Muscle layer of duodenum (tissue), 2 donors: Measurements from ENCODE around the gene SLC43A2.
"Not testable (repeated sequence)": the region's sequence is repeated elsewhere in the genome, so short reads cannot be mapped to it uniquely, and the experiment has no call there.

Experiments used
- H3K27ac ChIP-seq: one replicate; pipeline ENCODE4 v1.7.0; 2013; ENCODE audit warnings: mild to moderate bottlenecking, low read length
- H3K27me3 ChIP-seq: one replicate; pipeline ENCODE4 v1.7.0; 2013; ENCODE audit warnings: low read depth, mild to moderate bottlenecking, control low read depth, low read length
- H3K36me3 ChIP-seq, 2 donors: one replicate each; pipeline ENCODE4 v1.7.0; 2013; ENCODE audit warnings: low read length in 2 of 2, control low read depth in 1 of 2, mild to moderate bottlenecking in 1 of 2; ENCODE audit not compliant: insufficient read depth in 2 of 2, control insufficient read depth in 1 of 2
- H3K4me1 ChIP-seq, 2 donors: one replicate each; pipeline ENCODE4 v1.7.0; 2013; ENCODE audit warnings: low read length in 2 of 2, mild to moderate bottlenecking in 2 of 2, control low read depth in 1 of 2, moderate library complexity in 1 of 2; ENCODE audit not compliant: insufficient read depth in 2 of 2, control insufficient read depth in 1 of 2
- H3K4me3 ChIP-seq, 2 donors: one replicate each; pipeline ENCODE4 v1.7.0; 2013; ENCODE audit warnings: low read length in 2 of 2, low read depth in 1 of 2, mild to moderate bottlenecking in 1 of 2
- H3K9me3 ChIP-seq, 2 donors: one replicate each; pipeline ENCODE4 v1.7.0; 2013; ENCODE audit warnings: low read length in 2 of 2, control low read depth in 1 of 2, mild to moderate bottlenecking in 1 of 2; ENCODE audit not compliant: control insufficient read depth in 1 of 2
- donor health status: healthy.

The SLC43A2 gene

DNA sequence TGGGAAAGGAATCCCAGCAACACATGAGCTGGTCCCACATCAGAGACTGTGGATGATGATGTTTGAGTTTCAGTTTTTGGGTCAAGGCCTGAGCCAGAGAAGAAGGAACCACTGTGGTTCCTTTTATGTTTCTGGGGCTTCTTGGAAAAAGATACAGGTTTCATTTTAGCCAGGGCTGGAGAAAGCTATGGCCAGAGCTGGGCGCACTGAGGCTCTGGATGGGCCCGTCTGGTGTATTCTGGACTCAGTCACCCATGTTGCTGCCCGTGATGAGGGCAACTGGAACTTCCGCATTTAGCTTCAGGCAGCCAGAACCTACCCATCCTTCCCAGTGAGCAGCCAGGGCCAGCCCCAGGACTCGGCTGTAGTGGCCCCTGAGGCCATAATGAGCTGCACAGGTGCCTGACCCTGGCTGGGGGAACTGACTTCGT lies 51.0 kb downstream of the SLC43A2 start:
- peaks cover 9 to 30% of the 10 kb centered on the region in 2 donors for H3K4me1 ChIP-seq

DNA sequence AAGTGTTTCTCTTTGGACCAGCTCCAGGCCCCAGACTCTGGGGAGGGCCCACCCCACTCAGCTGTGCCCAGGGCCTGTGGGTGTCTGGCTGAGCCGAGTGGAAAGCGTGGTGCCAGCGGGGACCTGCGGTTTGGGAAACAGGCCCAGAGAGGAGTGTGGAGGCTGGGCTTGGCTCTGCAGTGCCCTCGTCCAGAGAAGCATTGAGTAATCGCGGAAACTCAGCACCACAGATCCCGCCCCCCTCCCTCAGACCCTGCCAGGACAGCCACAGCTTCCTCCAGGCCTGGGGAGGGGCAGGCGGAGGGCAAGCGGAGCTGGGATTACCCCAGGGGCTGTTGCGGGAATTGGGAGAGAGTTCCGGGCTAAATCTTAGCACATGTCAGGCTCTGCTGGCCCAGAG lies 51.5 kb downstream of the SLC43A2 start:
- Histone ChIP-seq H3K9me3 (no peaks in the 10 kb centered on the region), H3K36me3 (peaks cover 0 to 1% of the 10 kb centered on the region in 2 donors), H3K27me3 (no peaks in the 10 kb centered on the region), H3K4me1 (peaks cover 9 to 30% of the 10 kb centered on the region in 2 donors), H3K27ac (peak overlapping the region; percentile 92), H3K4me3 (peak overlapping the region in 1 of 2 donors; percentile 32)

More for the DNA sequence above, 51.0 kb downstream of the SLC43A2 start:
- H3K9me3 ChIP-seq = no peaks in the 10 kb centered on the region
- H3K27me3 ChIP-seq = no peaks in the 10 kb centered on the region
- H3K36me3 ChIP-seq = peaks cover 0 to 5% of the 10 kb centered on the region in 2 donors
- peak overlapping the region in 1 of 2 donors; percentile 32 for H3K4me3 ChIP-seq
- peak overlapping the region; percentile 92 for H3K27ac ChIP-seq

DNA sequence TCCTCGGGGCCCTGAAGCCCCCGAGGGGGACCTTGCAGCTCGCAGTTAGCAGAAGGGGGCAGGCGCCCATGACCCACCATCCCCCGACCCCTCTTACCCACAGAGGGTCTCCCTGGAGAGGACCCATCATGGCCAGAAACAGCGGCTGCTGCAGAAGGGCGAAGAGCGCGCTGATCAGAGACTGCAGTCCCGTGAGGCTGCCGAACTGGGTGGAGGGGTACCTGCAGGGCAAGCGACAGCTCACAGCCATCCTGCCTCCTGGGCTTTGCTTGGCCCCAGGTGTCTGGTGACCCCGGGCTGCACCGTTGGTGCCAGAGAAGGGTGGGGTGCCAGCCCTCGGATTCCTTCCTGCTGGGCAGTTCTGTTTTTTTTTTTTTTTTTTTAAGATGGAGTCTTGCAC lies 52.1 kb downstream of the SLC43A2 start:
- Histone ChIP-seq H3K4me1 (peaks cover 9 to 30% of the 10 kb centered on the region in 2 donors), H3K36me3 (no peaks in the 10 kb centered on the region), H3K27ac (no peak overlapping the region)

DNA sequence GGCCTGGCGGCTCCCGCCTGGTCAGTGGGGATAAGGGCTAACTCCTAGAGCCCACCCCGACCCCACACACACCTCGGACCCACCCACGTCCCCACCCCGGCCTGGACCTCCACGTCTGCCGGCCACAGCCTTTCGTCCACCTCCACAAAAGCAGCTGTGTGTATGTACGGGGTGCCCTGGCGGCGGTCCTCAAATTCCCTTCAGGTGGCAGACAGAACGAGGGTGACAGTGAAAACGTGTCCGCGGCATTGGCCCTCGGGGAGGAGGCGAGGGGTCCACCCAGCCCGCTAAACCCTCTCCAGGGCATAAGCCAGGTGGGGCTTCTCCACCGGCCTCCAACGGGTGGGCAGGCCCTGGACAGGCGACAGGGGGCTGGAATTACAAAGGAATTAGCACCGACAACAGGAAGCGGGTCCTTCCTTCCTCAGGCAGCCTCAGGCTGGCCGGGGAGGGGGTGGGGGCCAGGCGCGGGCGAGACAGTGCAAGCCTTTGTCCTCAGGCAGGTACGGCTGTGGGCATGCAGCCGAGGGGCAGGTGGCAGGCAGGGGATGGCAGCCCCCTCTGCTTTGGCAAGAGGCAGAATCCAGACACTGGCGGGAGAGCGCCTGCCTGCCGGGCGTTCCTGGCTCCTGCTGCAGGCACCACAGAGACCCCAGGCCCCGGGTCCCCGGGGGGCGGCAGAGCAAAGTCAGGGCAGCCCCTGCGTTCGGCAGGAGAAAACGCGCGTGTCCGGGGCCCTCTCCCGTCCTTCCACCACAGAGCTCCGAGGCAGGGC lies 53.8 kb downstream of the SLC43A2 start:
- Histone ChIP-seq H3K4me3 (peak overlapping the region in 1 of 2 donors; percentile 17), H3K27ac (no peak overlapping the region), H3K27me3 (no peaks in the 10 kb centered on the region), H3K9me3 (no peaks in the 10 kb centered on the region), H3K36me3 (no peaks in the 10 kb centered on the region), H3K4me1 (peaks cover 9 to 30% of the 10 kb centered on the region in 2 donors)

More for the DNA sequence above, 52.1 kb downstream of the SLC43A2 start:
- Histone ChIP-seq H3K4me3 (no peak overlapping the region), H3K9me3 (no peaks in the 10 kb centered on the region), H3K27me3 (no peaks in the 10 kb centered on the region)

DNA sequence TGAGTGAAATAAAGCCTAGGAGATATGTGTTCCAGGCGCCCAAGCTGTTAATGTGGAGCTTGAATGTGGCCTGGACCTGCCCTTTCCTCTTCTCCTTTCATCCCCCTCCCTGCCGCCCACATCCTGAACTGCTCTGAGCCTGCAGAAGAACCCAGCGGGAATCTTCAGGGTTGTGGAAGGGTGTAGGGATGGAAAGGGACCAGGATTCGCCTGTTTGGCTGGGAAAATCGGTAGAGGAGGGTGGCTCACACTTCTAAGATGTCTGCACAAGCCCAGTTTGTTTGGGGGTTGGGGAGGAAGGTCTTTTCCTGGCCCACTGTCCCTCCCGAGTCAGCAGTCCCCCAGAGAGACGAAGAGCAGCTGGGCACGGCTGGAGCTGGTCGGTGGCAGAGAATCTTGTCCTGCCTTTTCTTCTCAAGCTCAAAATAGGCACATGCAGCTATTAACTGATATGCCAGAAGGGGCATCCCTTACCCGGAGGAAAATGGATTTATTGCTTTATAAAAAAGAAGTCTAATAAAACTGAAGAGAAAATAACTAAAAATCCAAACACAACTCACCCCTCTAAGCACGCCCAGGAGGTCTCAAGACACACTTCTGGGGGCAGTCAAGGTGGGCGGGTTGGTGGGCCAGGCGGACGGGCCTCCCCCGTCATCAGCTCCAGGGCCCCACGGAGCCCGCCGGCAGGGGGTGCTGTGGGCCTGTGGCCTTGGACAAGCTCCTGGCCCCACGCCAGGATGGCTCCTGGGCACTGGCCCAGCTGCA lies 54.5 kb downstream of the SLC43A2 start:
- Histone ChIP-seq H3K9me3 (no peaks in the 10 kb centered on the region), H3K36me3 (no peaks in the 10 kb centered on the region), H3K27ac (no peak overlapping the region), H3K4me3 (no peak overlapping the region), H3K27me3 (no peaks in the 10 kb centered on the region), H3K4me1 (peaks cover 9 to 30% of the 10 kb centered on the region in 2 donors)

DNA sequence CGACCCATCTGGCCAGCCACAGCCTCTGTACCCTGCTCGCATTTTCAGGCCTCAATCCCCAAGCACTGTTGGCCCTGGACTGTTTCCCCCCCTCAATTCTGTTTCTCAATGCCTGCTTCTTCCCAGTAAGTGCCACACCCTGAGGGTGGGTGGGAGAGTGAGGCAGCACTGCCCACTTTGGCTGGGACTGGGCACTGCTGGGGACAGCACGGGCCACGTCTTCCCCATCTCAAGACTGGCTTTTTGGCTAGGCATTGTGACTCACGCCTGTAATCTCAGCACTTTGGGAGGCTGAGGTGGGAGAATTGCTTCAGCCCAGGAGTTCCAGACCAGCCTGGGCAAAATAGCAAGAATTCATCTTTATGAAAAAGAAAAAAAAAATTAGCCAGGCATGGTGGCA lies 56.0 kb downstream of the SLC43A2 start:
- not testable (repeated sequence) for H3K27me3 ChIP-seq, H3K36me3 ChIP-seq, H3K9me3 ChIP-seq, H3K27ac ChIP-seq, H3K4me3 ChIP-seq
- H3K4me1 ChIP-seq = peaks cover 3 to 24% of the 10 kb centered on the region in 2 donors

DNA sequence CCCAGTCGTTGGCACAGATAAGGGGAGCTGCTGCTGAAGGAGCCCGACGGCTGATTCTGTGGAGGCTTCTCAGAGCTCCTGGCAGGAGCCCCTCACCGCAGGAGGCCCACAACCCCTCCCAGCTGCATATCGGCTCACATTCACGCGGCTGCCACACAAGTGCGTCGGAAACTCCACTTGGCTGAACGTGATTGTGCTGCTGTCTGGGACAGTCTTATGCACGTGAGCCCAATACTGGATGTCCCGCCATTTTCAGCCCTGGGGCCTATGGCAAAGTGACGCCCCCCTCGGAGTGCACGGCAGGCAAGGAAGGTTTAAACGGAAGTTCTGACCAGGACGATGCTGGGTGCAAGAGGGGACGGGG lies 57.3 kb downstream of the SLC43A2 start:
- Histone ChIP-seq H3K4me1 (peaks cover 0 to 11% of the 10 kb centered on the region in 2 donors), H3K4me3 (no peak overlapping the region), H3K27me3 (no peaks in the 10 kb centered on the region), H3K9me3 (no peaks in the 10 kb centered on the region), H3K36me3 (no peaks in the 10 kb centered on the region), H3K27ac (no peak overlapping the region)

DNA sequence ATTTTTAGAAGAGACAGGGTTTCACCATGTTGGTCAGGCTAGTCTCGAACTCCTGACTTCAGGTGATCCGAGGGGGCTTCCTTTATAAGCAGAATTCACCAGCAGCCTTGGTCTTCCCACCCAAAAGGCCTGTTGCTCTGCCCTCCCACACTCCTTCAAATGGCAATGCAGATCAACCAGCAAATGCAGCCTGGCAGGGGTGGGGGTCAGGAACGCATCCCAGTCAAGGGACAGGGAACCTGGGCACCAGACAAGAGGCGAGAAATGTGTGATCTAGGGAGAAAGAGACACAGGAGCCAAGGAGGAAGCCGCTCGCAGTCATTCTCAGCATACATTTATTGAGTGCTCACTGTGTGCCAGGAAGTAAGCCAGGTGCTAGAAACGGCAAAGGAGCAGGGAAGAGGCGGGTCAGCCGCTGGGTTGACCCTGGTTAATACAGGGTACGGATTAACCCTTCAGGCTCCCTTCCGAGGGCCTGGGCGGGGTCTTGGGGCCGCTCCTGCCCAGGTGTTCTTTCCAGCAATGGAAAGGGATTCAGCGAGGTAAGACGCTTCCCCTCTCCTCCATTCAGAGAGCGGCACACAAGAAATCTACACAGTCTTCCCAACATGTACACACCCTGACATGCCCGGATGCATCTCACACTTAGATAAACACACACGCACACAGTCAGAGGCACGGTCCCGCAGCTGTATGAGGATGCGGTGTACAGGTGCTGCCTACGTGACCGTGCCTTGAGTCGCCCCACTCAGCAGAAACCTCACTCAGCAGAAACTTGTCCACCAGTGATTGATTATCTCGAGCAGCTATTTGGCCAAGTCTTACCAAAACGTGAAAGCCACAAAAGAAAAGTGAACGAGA lies 59.5 kb downstream of the SLC43A2 start:
- no peaks in the 10 kb centered on the region for H3K36me3 ChIP-seq
- H3K27ac ChIP-seq = no peak overlapping the region
- H3K4me3 ChIP-seq = no peak overlapping the region
- no peaks in the 10 kb centered on the region for H3K9me3 ChIP-seq
- no peaks in the 10 kb centered on the region for H3K27me3 ChIP-seq
- H3K4me1 ChIP-seq = no peaks in the 10 kb centered on the region

DNA sequence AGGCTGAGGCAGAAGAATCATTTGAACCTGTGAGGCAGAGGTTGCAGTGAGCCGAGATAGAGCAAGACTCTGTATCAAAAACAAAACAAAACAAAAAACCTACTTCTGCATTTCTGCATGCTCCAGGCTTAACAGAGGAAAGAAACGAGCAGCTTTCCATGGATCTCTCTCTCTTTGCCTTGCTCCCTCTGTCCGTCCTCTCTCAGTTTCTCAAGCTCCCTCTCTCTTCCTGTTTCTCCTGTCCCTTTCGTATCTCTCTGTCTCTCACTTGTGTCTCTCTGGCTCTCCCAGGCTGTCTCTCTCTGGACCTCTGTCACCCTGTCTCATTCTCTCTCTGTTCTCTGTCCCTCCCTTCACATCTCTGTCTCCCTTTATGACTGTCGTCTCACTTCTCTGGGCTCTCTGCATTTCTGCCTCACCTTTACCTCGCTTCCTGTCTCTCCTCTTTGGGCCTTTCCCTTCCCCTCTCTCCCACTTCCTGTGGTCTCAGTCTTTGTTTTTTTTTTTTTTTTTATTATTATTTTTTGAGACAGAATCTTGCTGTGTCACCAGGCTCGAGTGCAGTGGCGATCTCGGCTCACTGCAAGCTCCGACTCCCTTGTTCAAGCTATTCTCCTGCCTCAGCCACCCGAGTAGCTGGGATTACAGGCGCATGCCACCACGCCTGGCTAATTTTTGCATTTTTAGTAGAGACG lies 62.0 kb downstream of the SLC43A2 start:
- Histone ChIP-seq H3K27me3 (no peaks in the 10 kb centered on the region), H3K27ac (no peak overlapping the region), H3K4me3 (no peak overlapping the region), H3K36me3 (no peaks in the 10 kb centered on the region), H3K9me3 (no peaks in the 10 kb centered on the region), H3K4me1 (peaks cover 0 to 4% of the 10 kb centered on the region in 2 donors)

DNA sequence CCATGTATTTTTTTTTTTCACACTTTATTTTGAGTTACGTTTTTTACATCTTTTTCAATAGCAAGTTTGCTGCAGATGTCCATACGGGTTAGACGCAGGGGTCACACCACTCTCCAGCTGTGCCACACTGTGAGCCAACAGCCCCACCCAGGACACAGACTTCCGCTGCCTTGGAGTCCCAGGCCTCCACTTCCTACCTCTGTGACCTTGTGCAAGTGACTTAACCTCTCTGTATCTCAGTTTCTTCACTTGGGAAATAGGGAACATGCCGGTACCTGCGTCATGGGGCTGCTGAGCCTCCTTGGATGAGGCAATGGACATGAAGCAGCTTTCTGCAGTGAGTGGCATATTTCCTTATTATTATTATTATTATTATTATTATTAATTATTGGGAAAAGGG lies 62.8 kb downstream of the SLC43A2 start:
- Histone ChIP-seq H3K36me3 (no peaks in the 10 kb centered on the region), H3K4me1 (peaks cover 7 to 12% of the 10 kb centered on the region in 2 donors)

More for the DNA sequence above, 62.8 kb downstream of the SLC43A2 start:
- Histone ChIP-seq H3K27me3 (no peaks in the 10 kb centered on the region), H3K9me3 (no peaks in the 10 kb centered on the region), H3K4me3 (no peak overlapping the region), H3K27ac (no peak overlapping the region)
